Psoas muscle (tissue), 8 donors: Measurements from ENCODE around the gene CCDC88C. TPM values are rescaled to one million over a fixed set of nuclear protein-coding genes. Genes with fewer than 3 reads are reported as not detected.

Experiments used
- ATAC-seq, 4 donors: fragments of 200-7000 bp; cut with Tn5 transposase; one replicate each; pipeline ENCODE4 v1.9.1; 2020; ENCODE audit warnings: moderate library complexity in 3 of 4, mild to moderate bottlenecking in 2 of 4
- DNase-seq, 2 donors: peaks; one replicate each; pipeline ENCODE4 v3.0.0-alpha.2; 2020
- H3K27ac ChIP-seq: fragments of 200-600 bp; one replicate; pipeline ENCODE4 v1.8.0; 2022
- H3K27me3 ChIP-seq, 3 donors: fragments of 200-600 bp in 1 of 3; one replicate each; pipeline versions ENCODE4 v1.6.1 to v1.8.0; 2013 to 2022; ENCODE audit warnings: low read length in 2 of 3, mild to moderate bottlenecking in 2 of 3, moderate library complexity in 1 of 3; ENCODE audit not compliant: insufficient read depth in 3 of 3
- H3K36me3 ChIP-seq, 2 donors: fragments of 200-600 bp in 1 of 2; one replicate each; pipeline versions ENCODE4 v1.6.1 to v1.8.0; 2013 to 2022; ENCODE audit warnings: low read depth in 1 of 2, mild to moderate bottlenecking in 1 of 2, moderate library complexity in 1 of 2; ENCODE audit not compliant: insufficient read depth in 1 of 2
- H3K4me1 ChIP-seq: fragments of 200-600 bp; one replicate; pipeline ENCODE4 v1.8.0; 2022
- H3K4me3 ChIP-seq: fragments of 200-600 bp; one replicate; pipeline ENCODE4 v1.8.0; 2022; ENCODE audit warnings: mild to moderate bottlenecking
- H3K9me3 ChIP-seq: fragments of 200-600 bp; one replicate; pipeline ENCODE4 v1.8.0; 2022
- CTCF ChIP-seq: fragments of 200-600 bp; IDR thresholded peaks from one replicate; pipeline ENCODE4 v1.8.0; 2022; ENCODE audit warnings: antibody characterized with exemption
- WGBS, 3 donors: extraction: QIAGEN DNeasy Blood & Tissue Kit; methylation state at CpG; one replicate each; pipeline versions ENCODE4 v1.1.6 to v1.1.7; 2013; 5-methylcytosine and 5-hydroxymethylcytosine counted together
- intact Hi-C, 2 donors: fragments of 100-400 bp; cut with DNase I; formaldehyde crosslinking; loops; one replicate each; pipeline versions ENCODE4 v1.11.0 to v1.14.2; 2022
- polyA plus RNA-seq, 3 donors: library from polyadenylated mRNA; stranded (reverse); fragments of 200-250 nt; gene quantifications; one replicate each; pipeline ENCODE4 v1.2.3, GENCODE V29; 2013
- total RNA-seq, 4 donors: library from RNA; stranded (reverse); fragmentation: NEBNext Ultra II Directional in 2 of 4; extraction: Animal tissue kit (Norgen Biotek cat#: 25700) in 2 of 4; gene quantifications; one replicate each; pipeline versions ENCODE4 v1.2.1 to v1.2.4, GENCODE V29; 2021 to 2023
- donor health status: healthy with polysubstance abuse.
- donor health status: DM: no; HTN: no; CAD: no; lungs with moderate emphysema.
- donor health status: Bipolar disorder and iron deficiency.
- donor health status: healthy.
- donor health status: DM: yes; HTN: yes; CAD: no.
- donor health status: DM: no; HTN: no; CAD: no.
- donor health status: DM: no; HTN: no; CAD: no.
- donor health status: DM: yes; HTN: yes; CAD: no.

CCDC88C gene
- total and polyA plus RNA-seq, 7 donors: 0.49 to 3.9 (median 2.4) TPM

GRCh38 chr14:91363776-91364523 lies 53.7 kb downstream of the CCDC88C start:
- intact Hi-C loops: no loop called here
- no peaks in the 10 kb centered on the region for H3K9me3 ChIP-seq
- DNase-seq (no peak), ATAC-seq (no peak)
- no peaks in the 10 kb centered on the region for H3K4me1 ChIP-seq
- no peak overlapping the region for H3K27ac ChIP-seq
- WGBS, 3 donors: 78 to 85% (median 80%) methylated on average over 10 of the region's 10 CpGs
- TF ChIP-seq CTCF: no peak
- H3K36me3 ChIP-seq: no peaks in the 10 kb centered on the region
- no peaks in the 10 kb centered on the region for H3K27me3 ChIP-seq
- H3K4me3 ChIP-seq: no peak overlapping the region

- Histone ChIP-seq H3K9me3 (no peaks in the 10 kb centered on the region), H3K27ac (no peak overlapping the region), H3K4me1 (no peaks in the 10 kb centered on the region), H3K4me3 (no peak overlapping the region), H3K27me3 (peaks cover 0 to 6% (median 3%) of the 10 kb centered on the region in 3 donors), H3K36me3 (no peaks in the 10 kb centered on the region)
- ATAC-seq (no peak), DNase-seq (no peak)
- WGBS, 3 donors: 81 to 86% (median 83%) methylated on average over 14 of the region's 14 CpGs
- intact Hi-C loops: no loop called here
- no peak for TF ChIP-seq CTCF
Observed at GRCh38 chr14:91361233-91361811, 56.3 kb downstream of the CCDC88C start.

GRCh38 chr14:91360490-91361232 lies 57.0 kb downstream of the CCDC88C start:
- intact Hi-C loops: no loop called here
- WGBS, 3 donors: 88 to 90% (median 88%) methylated on average over 17 of the region's 17 CpGs
- Histone ChIP-seq H3K27me3 (peaks cover 0 to 6% (median 3%) of the 10 kb centered on the region in 3 donors), H3K36me3 (no peaks in the 10 kb centered on the region), H3K9me3 (no peaks in the 10 kb centered on the region), H3K27ac (no peak overlapping the region), H3K4me1 (no peaks in the 10 kb centered on the region), H3K4me3 (no peak overlapping the region)
- TF ChIP-seq CTCF: no peak
- DNase-seq (no peak), ATAC-seq (no peak)

GRCh38 chr14:91358654-91359220 lies 58.9 kb downstream of the CCDC88C start:
- Histone ChIP-seq H3K27ac (no peak overlapping the region), H3K9me3 (no peaks in the 10 kb centered on the region), H3K36me3 (no peaks in the 10 kb centered on the region), H3K27me3 (peaks cover 0 to 6% (median 3%) of the 10 kb centered on the region in 3 donors), H3K4me1 (no peaks in the 10 kb centered on the region), H3K4me3 (no peak overlapping the region)
- WGBS, 3 donors: 97 to 99% (median 99%) methylated on average over 13 of the region's 13 CpGs
- ATAC-seq (no peak), DNase-seq (no peak)
- intact Hi-C loops: no loop called here
- TF ChIP-seq CTCF: no peak
